DOHH2 (cell line): ENCODE measurements around the gene USP48.

Experiments used
- H3F3A ChIP-seq: fragments of 200-600 bp; sonication (generic), shearing (Covaris generic); 2 replicates; pipeline ENCODE4 v1.6.0; 2016; ENCODE audit warnings: antibody characterized with exemption, mild to moderate bottlenecking; ENCODE audit not compliant: control insufficient read depth, insufficient read depth
- H3K27ac ChIP-seq: fragments of 200-600 bp; sonication (generic); 2 replicates; pipeline ENCODE4 v1.5.1; 2014; ENCODE audit warnings: low read depth, mild to moderate bottlenecking, low read length, moderate library complexity
- H3K27me3 ChIP-seq: fragments of 200-600 bp; sonication (generic); 2 replicates; pipeline ENCODE4 v1.6.1; 2014; ENCODE audit warnings: mild to moderate bottlenecking, low read length, mixed read lengths; ENCODE audit not compliant: control insufficient read depth
- H3K36me3 ChIP-seq: fragments of 200-600 bp; sonication (generic); 2 replicates; pipeline ENCODE4 v1.6.1; 2014; ENCODE audit warnings: mild to moderate bottlenecking, low read length, moderate library complexity, mixed read lengths; ENCODE audit not compliant: control insufficient read depth
- H3K4me1 ChIP-seq: fragments of 200-600 bp; sonication (generic); 2 replicates; pipeline ENCODE4 v1.6.1; 2014; ENCODE audit warnings: mild to moderate bottlenecking, low read length, mixed read lengths; ENCODE audit not compliant: control insufficient read depth
- H3K4me2 ChIP-seq: fragments of 200-600 bp; sonication (generic); 2 replicates; pipeline ENCODE4 v1.6.0; 2014; ENCODE audit warnings: mild to moderate bottlenecking, low read length, moderate library complexity
- H3K4me3 ChIP-seq: fragments of 200-600 bp; sonication (generic); 2 replicates; pipeline ENCODE4 v1.5.1; 2014; ENCODE audit warnings: mild to moderate bottlenecking, low read length, mixed read lengths
- H3K79me2 ChIP-seq: fragments of 200-600 bp; sonication (generic); 2 replicates; pipeline ENCODE4 v1.6.1; 2014; ENCODE audit warnings: mild to moderate bottlenecking, low read length, mixed read lengths; ENCODE audit not compliant: control insufficient read depth
- H3K9me2 ChIP-seq: fragments of 200-600 bp; sonication (generic); replicated peaks from 2 replicates; pipeline ENCODE4 v1.6.1; 2014; ENCODE audit warnings: mild to moderate bottlenecking, low read length, mixed read lengths; ENCODE audit not compliant: control insufficient read depth
- H3K9me3 ChIP-seq: fragments of 200-600 bp; sonication (generic); 2 replicates; pipeline ENCODE4 v1.6.1; 2014; ENCODE audit warnings: antibody characterized with exemption, low read length, mixed read lengths; ENCODE audit not compliant: control insufficient read depth, insufficient read depth
- H4K20me1 ChIP-seq: fragments of 200-600 bp; sonication (generic); 2 replicates; pipeline ENCODE4 v1.6.0; 2014; ENCODE audit warnings: low read depth, mild to moderate bottlenecking, antibody characterized with exemption, low read length, moderate library complexity; ENCODE audit not compliant: control insufficient read depth, insufficient read depth
- CTCF ChIP-seq: fragments of 200-600 bp; sonication (generic); IDR thresholded peaks from one replicate; pipeline ENCODE4 v1.5.1; 2014; ENCODE audit warnings: antibody characterized with exemption, mild to moderate bottlenecking, low read depth, low read length; ENCODE audit not compliant: poor library complexity, severe bottlenecking
- EZH2phosphoT487 ChIP-seq: fragments of 200-600 bp; sonication (generic); IDR thresholded peaks from 2 replicates; pipeline ENCODE4 v1.6.1; 2017; ENCODE audit warnings: borderline replicate concordance, mild to moderate bottlenecking, antibody characterized with exemption, low read length, moderate library complexity, mixed read lengths

The USP48 gene

GRCh38 chr1:21641537-21641936 lies 141.4 kb downstream of the USP48 start:
- no peaks in the 10 kb centered on the region for H3K27me3 ChIP-seq
- no peaks in the 10 kb centered on the region for H3K36me3 ChIP-seq
- no peaks in the 10 kb centered on the region for H3F3A ChIP-seq
- TF ChIP-seq EZH2phosphoT487 (no peak), CTCF (no peak)
- no peaks in the 10 kb centered on the region for H3K9me2 ChIP-seq
- no peaks in the 10 kb centered on the region; the same call in 1 of the 2 replicates for H4K20me1 ChIP-seq
- no peaks in the 10 kb centered on the region for H3K9me3 ChIP-seq
- H3K4me3 ChIP-seq, result no peak overlapping the region
- no peaks in the 10 kb centered on the region for H3K79me2 ChIP-seq
- H3K27ac ChIP-seq, result no peak overlapping the region
- no peak overlapping the region for H3K4me2 ChIP-seq
- H3K4me1 ChIP-seq, result no peaks in the 10 kb centered on the region

GRCh38 chr1:21641076-21641475 lies 141.9 kb downstream of the USP48 start:
- Histone ChIP-seq H3K79me2 (no peaks in the 10 kb centered on the region), H3K9me3 (no peaks in the 10 kb centered on the region), H3F3A (no peaks in the 10 kb centered on the region), H3K4me2 (no peak overlapping the region), H3K27ac (no peak overlapping the region), H4K20me1 (no peaks in the 10 kb centered on the region; the same call in 1 of the 2 replicates), H3K9me2 (no peaks in the 10 kb centered on the region), H3K4me1 (no peaks in the 10 kb centered on the region), H3K36me3 (no peaks in the 10 kb centered on the region), H3K4me3 (no peak overlapping the region), H3K27me3 (no peaks in the 10 kb centered on the region)
- no peak for TF ChIP-seq CTCF
- TF ChIP-seq EZH2phosphoT487, result no peak

GRCh38 chr1:21640653-21641052 lies 142.3 kb downstream of the USP48 start:
- H3F3A ChIP-seq, result no peaks in the 10 kb centered on the region
- no peaks in the 10 kb centered on the region for H3K9me3 ChIP-seq
- H3K9me2 ChIP-seq, result no peaks in the 10 kb centered on the region
- H3K4me2 ChIP-seq, result no peak overlapping the region
- no peak overlapping the region for H3K4me3 ChIP-seq
- no peak overlapping the region for H3K27ac ChIP-seq
- no peaks in the 10 kb centered on the region for H3K4me1 ChIP-seq
- H3K36me3 ChIP-seq, result no peaks in the 10 kb centered on the region
- no peak for TF ChIP-seq EZH2phosphoT487
- no peak for TF ChIP-seq CTCF
- no peaks in the 10 kb centered on the region for H3K27me3 ChIP-seq
- H3K79me2 ChIP-seq, result no peaks in the 10 kb centered on the region
- no peaks in the 10 kb centered on the region; the same call in 1 of the 2 replicates for H4K20me1 ChIP-seq
